ENCODE measurements around the gene DTWD1.
"Not testable (repeated sequence)": the region's sequence is repeated elsewhere in the genome, so short reads cannot be mapped to it uniquely, and the experiment has no call there.

The DTWD1 gene

DNA sequence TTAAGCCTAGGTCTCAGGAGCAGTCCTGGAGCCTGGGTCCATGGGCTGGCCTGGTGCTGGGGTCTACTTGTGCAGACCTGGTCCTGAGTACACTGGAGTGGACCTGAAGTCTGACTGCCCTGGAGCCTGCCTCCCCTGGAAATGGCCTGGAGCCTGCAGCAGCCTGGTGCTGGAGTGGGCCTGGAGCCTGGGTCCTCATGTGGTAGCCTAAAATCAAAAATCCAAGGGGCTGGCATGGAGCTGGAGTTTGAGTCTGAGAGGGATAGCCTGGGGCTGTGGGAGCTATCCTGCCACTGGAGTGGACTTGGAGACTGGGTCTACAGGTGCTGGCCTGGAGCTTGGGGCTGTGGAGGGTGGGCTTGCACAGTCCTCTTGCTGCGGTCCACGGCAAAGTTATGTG is 15.3 kb upstream of the DTWD1 start:
- no peaks in the 10 kb centered on the region for H3K27me3 ChIP-seq
- H3K4me3 ChIP-seq (ENCODE audit: low read depth in 1 of 2, low read length in 1 of 2), result no peak overlapping the region
- no peaks in the 10 kb centered on the region for H3K36me3 ChIP-seq
- no peak for TF ChIP-seq CTCF (IDR thresholded peaks at IDR 0.05)
- H3K4me1 ChIP-seq (ENCODE audit: control insufficient read depth in 1 of 2, insufficient read depth in 1 of 2, low read depth in 1 of 2, low read length in 1 of 2), result no peaks in the 10 kb centered on the region
- H3K27ac ChIP-seq, result no peak overlapping the region
- no peaks in the 10 kb centered on the region for H3K9me3 ChIP-seq

DNA sequence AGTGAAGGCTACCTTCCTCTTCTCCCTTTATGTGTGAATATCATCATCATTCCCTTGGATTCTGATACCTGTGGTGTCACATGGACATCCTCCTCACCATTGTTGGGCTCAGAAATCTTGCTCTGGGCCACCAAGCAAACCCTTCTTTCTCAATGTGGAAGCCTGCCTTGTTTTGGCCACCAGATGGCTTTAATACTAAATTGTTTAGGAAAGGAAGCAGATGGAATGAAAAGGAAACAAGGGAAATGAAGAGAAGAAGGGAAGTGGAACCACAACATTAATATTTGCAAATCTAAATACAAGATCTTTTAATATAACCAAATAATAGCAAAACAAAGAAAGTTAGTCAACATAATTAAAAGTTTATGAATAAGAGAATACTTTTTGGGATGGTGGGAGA is 14.3 kb upstream of the DTWD1 start:
- H3K27me3 ChIP-seq, result no peaks in the 10 kb centered on the region
- H3K4me3 ChIP-seq (ENCODE audit: low read depth in 1 of 2, low read length in 1 of 2), result no peak overlapping the region
- TF ChIP-seq CTCF (IDR thresholded peaks at IDR 0.05), result no peak
- no peak overlapping the region for H3K27ac ChIP-seq
- H3K4me1 ChIP-seq (ENCODE audit: control insufficient read depth in 1 of 2, insufficient read depth in 1 of 2, low read depth in 1 of 2, low read length in 1 of 2), result no peaks in the 10 kb centered on the region
- no peaks in the 10 kb centered on the region for H3K36me3 ChIP-seq
- no peaks in the 10 kb centered on the region for H3K9me3 ChIP-seq

DNA sequence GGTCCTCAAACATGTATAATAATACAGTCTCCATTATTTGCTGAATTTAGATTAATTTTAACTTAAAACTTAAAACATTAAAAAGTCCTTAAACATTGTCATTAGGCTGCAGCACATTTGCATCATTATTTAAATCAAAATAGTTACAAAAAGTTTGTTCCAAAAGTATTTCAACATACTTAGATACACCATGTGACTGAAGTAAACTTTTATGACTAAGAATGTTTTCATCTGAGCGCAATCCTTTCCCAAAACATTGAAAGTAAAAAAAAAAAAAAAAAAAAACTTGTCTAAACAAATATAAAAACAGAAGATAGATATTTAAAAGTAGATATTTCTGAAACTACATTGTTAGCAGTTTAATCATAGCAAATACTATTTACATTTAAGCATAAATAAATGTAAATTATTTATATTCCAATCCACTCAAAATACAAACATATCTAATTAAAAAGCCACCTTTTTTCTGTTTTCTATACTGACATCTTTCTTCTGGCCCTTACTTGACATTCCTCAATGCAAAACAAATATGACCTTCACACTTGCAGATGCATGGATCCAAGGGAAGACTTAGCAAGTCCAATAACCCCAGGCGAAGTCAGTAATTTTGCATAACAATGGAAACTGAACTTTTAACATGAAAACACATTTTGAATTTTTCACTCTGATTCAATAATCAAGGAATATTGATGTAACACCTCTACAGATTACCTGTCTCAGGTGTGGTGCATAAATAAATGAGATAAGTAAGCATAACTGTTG is 10.5 kb upstream of the DTWD1 start:
- no peak overlapping the region for H3K4me3 ChIP-seq (ENCODE audit: low read depth in 1 of 2, low read length in 1 of 2)
- no peak for TF ChIP-seq CTCF (IDR thresholded peaks at IDR 0.05)

DNA sequence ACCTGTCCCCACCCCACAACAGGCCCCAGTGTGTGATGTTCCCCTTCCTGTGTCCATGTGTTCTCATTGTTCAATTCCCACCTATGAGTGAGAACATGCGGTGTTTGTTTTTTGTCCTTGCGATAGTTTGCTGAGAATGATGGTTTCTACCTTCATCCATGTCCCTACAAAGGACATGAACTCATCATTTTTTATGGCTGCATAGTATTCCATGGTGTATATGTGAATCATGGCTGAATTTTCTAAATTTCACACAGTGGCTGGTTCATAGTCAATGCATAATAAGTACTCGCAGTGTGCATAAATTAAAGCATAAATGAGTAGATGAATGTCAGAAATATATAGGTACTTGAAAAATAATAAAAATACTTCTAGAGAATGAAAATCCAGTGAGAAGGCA is 8.6 kb upstream of the DTWD1 start:
- not testable (repeated sequence) for H3K36me3 ChIP-seq; H3K27ac ChIP-seq; H3K27me3 ChIP-seq; H3K4me3 ChIP-seq (ENCODE audit: low read depth in 1 of 2, low read length in 1 of 2); H3K4me1 ChIP-seq (ENCODE audit: control insufficient read depth in 1 of 2, insufficient read depth in 1 of 2, low read depth in 1 of 2, low read length in 1 of 2)
- peaks cover 19% of the 10 kb centered on the region for H3K9me3 ChIP-seq

More for the DNA sequence above, 10.5 kb upstream of the DTWD1 start:
- H3K9me3 ChIP-seq, result peaks cover 16% of the 10 kb centered on the region
- H3K27me3 ChIP-seq, result no peaks in the 10 kb centered on the region
- no peak overlapping the region for H3K27ac ChIP-seq
- H3K4me1 ChIP-seq (ENCODE audit: control insufficient read depth in 1 of 2, insufficient read depth in 1 of 2, low read depth in 1 of 2, low read length in 1 of 2), result no peaks in the 10 kb centered on the region
- no peaks in the 10 kb centered on the region for H3K36me3 ChIP-seq

- Histone ChIP-seq H3K9me3 (peaks cover 14% of the 10 kb centered on the region), H3K36me3 (no peaks in the 10 kb centered on the region), H3K27ac (no peak overlapping the region), H3K27me3 (no peaks in the 10 kb centered on the region), H3K4me1 (ENCODE audit: control insufficient read depth in 1 of 2, insufficient read depth in 1 of 2, low read depth in 1 of 2, low read length in 1 of 2) (peaks cover 16 to 18% of the 10 kb centered on the region in 2 experiments), H3K4me3 (ENCODE audit: low read depth in 1 of 2, low read length in 1 of 2) (no peak overlapping the region)
- no peak for TF ChIP-seq CTCF (IDR thresholded peaks at IDR 0.05)
Observed at GRCh38 chr15:49619226-49619625, 1.6 kb upstream of the DTWD1 start.

DNA sequence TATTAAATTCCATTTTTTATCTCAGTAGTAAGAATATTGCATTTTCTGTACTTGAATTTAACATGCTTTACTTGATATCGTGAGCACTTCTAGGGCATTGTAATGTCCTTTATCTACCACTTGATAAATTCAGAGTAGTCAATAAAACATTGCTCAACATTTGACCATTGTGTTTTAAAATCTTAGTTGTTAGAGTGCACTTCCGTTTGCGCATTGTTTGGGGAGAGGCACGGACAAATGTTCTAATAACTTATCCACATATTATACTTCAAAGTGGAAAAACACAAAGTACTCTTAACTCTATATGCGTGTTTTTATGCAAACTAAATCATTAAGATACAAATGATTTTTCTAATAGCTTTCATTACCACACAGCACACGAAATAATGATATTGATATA is 649 bp upstream of the DTWD1 start:
- no peak for TF ChIP-seq CTCF (IDR thresholded peaks at IDR 0.05)

More for the DNA sequence above, 649 bp upstream of the DTWD1 start:
- H3K36me3 ChIP-seq, result no peaks in the 10 kb centered on the region
- no peaks in the 10 kb centered on the region for H3K27me3 ChIP-seq
- peaks cover 16 to 18% of the 10 kb centered on the region in 2 experiments for H3K4me1 ChIP-seq (ENCODE audit: control insufficient read depth in 1 of 2, insufficient read depth in 1 of 2, low read depth in 1 of 2, low read length in 1 of 2)
- H3K27ac ChIP-seq, result peak overlapping the region; percentile 87
- H3K4me3 ChIP-seq (ENCODE audit: low read depth in 1 of 2, low read length in 1 of 2), result peak overlapping the region; percentile 86 to 87
- H3K9me3 ChIP-seq, result peaks cover 4% of the 10 kb centered on the region

All from neutrophil (primary cell).